Renal cortical epithelial cell (primary cell): ENCODE data around the gene KLF7. TPM values are rescaled to one million over a fixed set of nuclear protein-coding genes. Genes with fewer than 3 reads are reported as not detected.
A peak's percentile ranks its signal among the peaks of the same experiment; 100 is the strongest.

ENCODE experiments used
- DNase-seq: peaks from one replicate; pipeline ENCODE4 v3.0.0-alpha.2; 2011; ENCODE audit warnings: low read depth
- total RNA-seq: library from RNA; depleted of rRNA; stranded (reverse); fragments of >200 nt; gene quantifications from 2 replicates; pipeline ENCODE4 v1.2.3, GENCODE V29; 2014

Gene KLF7
- total RNA-seq: 16.8 and 31.5 TPM in 2 replicates

- DNase-seq: no peak
These were observed at the start of gene KLF7 for GRCh38 chr2:207165121-207166038. Gene KLF7, minus strand, starts transcription at chr2:207165948. Its CDS starts 380 bp downstream, at chr2:207165568.

DNA sequence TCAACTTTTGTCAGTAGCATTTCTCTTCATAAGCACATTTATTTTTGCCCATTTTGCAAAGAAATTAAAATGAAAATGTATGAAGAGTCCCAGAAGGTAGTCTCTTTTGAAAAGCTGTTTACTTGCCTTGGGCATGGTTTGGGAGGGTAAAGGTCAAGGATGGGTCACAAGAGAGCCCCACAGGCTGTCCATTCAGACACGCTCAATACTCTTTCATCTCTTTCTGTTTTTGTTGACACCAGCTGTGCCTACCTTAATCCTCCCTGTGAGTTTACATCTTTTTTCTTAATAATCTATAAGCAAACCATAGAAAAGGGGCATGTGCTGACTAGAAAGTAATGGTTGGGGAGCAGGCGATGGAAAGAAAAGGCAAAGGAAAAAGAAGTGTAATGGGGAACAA lies 49.6 kb upstream of the KLF7 start:
- no peak for DNase-seq

DNA sequence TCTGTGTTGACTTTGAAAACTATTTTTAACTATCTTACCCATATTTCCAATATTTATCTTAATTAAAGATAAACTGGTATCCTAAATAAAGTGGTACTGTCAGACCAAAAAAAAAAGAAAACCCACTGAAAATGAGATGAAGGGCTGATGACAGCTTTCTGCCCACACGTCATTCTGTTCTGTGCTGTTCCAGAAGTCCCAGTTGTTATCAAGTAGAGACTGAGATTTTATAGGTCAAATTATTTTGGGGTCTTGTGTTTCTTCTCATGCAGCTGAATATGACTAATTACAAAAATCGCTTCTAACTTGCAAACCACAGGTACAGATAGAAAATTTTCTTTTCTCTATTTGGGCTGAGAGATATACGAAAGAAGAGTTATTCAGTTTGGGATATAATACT lies 48.7 kb upstream of the KLF7 start:
- no peak for DNase-seq

- no peak for DNase-seq
These were observed 40.3 kb upstream of the KLF7 start for GRCh38 chr2:207206011-207206410.

- no peak for DNase-seq
These were observed 39.6 kb upstream of the KLF7 start for GRCh38 chr2:207205173-207205957.

GRCh38 chr2:207203056-207203455 lies 37.3 kb upstream of the KLF7 start:
- DNase-seq: no peak

DNA sequence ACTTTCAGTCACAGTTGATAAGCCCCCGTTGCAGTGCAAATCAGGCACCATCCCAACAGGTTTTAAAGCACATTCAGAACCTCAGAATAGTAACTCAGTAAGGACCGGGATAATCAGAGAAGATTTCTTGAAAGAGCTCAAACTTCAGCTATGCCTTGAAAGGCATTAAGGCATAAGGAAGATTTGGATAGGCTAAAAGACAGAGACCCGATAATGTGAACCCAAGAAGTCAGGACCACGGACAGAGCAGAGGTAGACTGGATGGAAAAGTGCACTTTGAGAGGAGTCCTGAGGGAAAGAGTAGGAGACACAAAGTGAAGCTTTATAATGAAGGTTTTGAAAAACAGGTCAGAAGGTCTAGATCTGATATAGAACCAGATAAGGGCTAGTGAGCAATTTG lies 36.9 kb upstream of the KLF7 start:
- peak; percentile 50 for DNase-seq

DNA sequence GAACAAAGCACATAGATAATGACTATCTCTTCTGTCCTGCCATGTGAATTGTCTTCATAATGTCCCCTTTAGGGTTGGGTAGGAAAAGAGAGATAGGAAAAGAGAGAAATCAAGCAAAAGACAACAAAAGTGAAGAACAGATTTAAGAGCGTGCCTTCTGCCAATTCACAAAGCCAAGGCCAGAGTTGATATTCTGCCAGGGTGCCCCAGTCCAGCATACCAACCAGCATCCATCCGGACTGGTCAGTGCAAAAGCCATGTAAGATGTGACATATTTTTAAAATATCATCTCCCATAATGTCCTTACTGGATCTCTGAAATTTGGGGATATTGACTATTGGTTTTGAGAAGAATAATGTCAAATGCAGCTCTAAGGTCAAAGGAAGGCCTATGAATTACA lies 35.7 kb upstream of the KLF7 start:
- DNase-seq: no peak

DNA sequence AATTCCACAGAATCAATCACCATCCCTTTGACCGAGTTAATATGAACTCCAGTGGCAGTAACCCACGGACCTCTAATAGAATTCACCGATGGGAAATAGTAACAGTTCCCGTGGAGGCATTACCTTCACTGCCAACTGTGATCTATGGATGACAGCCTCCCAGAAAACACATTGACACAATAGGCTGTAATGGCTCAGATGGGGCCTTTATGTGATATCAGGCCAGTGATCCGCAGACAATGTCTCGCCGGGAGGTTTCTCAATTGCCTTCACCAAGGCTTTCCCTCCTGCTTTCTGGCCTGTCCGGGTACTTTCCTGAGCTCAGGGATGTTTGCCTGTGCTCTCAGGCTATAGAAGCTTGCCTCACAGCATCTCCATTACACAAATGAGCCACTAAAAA lies 34.4 kb upstream of the KLF7 start:
- no peak for DNase-seq

- no peak for DNase-seq
These were observed 28.3 kb upstream of the KLF7 start for GRCh38 chr2:207194028-207194427.

DNA sequence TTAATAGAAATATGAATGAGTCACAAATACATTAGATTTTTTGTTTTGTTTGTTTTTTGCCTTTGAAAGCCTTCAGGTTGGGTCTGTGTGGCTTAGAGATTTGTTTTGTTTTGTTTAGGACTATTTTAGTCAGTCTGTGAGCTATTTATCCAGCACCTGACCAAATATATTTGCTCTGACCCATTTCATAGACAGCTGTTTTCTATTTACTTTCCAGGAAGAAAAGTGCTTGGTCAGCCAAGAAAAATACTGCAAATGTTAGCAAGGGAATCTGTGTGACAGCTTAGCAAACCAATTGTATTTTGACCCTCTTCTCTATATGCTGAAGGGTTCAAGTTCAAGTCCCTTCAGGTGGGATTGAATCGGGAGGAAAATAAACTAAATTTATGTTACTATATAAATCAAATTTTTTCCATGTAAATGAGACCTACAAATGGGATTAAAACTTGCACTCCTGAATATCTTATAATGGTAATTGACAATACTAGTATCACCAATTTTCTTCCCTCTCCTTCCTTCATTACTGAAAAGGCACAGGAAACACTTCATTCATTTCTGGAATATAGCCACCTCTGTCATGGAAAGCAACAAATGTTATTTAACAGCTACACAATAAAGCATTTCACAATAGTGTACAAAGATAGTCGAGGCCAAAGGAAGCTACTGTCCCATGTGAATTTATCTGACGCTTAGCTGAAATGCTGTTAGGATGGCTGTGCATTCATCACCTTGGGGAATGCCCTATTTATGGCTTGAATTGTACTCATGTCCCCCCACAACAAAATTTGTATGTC lies 23.1 kb upstream of the KLF7 start:
- DNase-seq: peak; percentile 47

GRCh38 chr2:207185372-207185771 lies 19.6 kb upstream of the KLF7 start:
- peak; percentile 61 for DNase-seq

GRCh38 chr2:207184768-207185167 lies 19.0 kb upstream of the KLF7 start:
- DNase-seq: peak; percentile 23

- peak; percentile 85 for DNase-seq
These were observed 18.6 kb upstream of the KLF7 start for GRCh38 chr2:207184348-207184747.

GRCh38 chr2:207183506-207183905 lies 17.8 kb upstream of the KLF7 start:
- DNase-seq: no peak

GRCh38 chr2:207182911-207183310 lies 17.2 kb upstream of the KLF7 start:
- DNase-seq: peak; percentile 63

GRCh38 chr2:207181526-207182274 lies 16.0 kb upstream of the KLF7 start:
- DNase-seq: no peak

GRCh38 chr2:207180741-207181140 lies 15.0 kb upstream of the KLF7 start:
- no peak for DNase-seq

- DNase-seq: no peak
These were observed 10.5 kb upstream of the KLF7 start for GRCh38 chr2:207176247-207176646.

DNA sequence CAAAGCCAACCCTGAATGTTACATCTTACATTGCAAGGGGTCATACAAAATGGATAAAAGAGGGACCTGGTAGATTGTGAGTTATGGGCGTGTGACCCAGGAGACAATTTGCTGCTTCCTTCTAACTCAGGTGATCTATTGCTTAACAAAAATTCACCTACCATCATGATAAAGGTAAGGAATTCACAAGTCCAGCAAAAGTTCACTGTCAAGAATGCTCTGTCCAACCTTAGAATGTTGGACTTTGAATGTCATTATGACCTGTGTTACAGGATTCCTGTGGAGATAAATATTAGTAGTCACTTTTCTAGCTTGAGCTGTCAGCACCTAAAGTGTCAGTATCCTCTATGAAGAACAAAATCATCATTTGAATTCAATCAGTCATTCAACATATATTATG lies 7.9 kb upstream of the KLF7 start:
- no peak for DNase-seq
